ENCODE data around the gene PHF21A. TPM values are rescaled to one million over a fixed set of nuclear protein-coding genes. Genes with fewer than 3 reads are reported as not detected.

Gene PHF21A
- total RNA-seq, 1 experiment from 2014 or later = 8.2 TPM

DNA sequence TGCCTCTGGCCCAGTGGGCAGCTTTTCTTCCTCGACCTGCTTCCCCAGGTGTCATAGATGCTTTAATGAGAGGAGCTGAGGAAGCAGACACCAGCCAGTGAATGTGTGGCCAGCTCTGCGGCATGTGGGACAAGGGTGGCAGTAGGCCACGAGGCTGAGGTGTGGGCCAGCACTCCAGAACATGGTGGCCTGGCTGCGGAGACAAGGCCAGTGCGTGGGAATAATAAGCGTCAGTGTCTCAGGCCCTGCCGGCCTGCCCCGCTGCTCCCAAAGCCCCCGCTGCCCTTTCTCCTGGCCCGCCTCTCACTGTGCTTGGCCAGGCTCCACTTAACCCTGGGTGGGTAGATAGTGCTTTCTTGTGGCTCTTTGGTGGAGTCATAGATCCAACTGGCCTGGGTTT is 233.7 kb downstream of the PHF21A start:
- CTCF ChIA-PET = no interaction called here
- no TSS peak for BruUV-seq (replicated peaks)

DNA sequence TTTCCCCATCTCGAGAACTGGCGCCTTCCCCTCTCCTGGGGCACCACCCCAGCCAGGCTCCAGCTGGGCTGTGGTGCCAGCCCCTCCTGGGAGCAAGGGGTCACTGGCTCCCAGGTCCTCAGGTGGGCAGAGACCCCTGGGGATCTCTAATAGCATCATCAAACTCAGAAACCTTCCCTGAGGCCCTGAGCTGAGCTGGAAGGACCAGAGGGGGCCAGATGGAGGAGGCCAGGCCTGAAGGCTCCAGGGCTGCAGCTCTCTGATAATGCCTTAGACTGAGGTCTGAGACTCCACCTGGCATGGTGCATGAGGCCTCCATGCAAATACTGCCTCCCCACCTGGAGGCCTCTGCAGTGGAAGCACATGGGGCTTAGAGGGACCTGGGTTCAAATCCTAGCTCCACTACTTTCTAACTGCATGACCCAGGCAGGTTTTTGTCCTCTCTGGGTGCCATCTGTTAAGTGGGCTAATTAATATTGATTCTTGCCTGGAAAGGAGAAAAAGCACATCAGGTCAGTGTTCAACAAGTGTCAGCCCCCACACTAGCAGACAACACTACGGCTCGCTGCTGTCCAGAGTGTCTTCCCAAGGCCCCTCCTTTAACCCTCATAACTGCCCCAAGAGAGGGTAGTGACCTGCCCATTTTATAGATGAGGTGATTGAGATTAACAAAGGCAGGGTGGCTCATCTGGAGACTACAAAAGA is 234.3 kb downstream of the PHF21A start:
- Histone ChIP-seq H3K27me3 (ENCODE audit: low read length) (no peaks in the 10 kb centered on the region), H3K79me2 (ENCODE audit: low read length) (no peaks in the 10 kb centered on the region), H3K4me1 (ENCODE audit: insufficient read depth, low read length) (no peaks in the 10 kb centered on the region), H3K9ac (ENCODE audit: low read length) (no peak overlapping the region), H3K36me3 (ENCODE audit: low read depth, low read length) (peaks cover 2% of the 10 kb centered on the region; the same call in 1 of the 2 replicates), H3K9me2 (replicated peaks; ENCODE audit: low read length) (no peaks in the 10 kb centered on the region), H3F3A (ENCODE audit: low read length, unreplicated experiment) (no peaks in the 10 kb centered on the region), H3K4me3 (ENCODE audit: low read length) (no peak overlapping the region), H3K27ac (ENCODE audit: low read length) (no peak overlapping the region), H3K9me3 (ENCODE audit: low read length) (no peaks in the 10 kb centered on the region), H4K20me1 (ENCODE audit: low read length) (no peaks in the 10 kb centered on the region), H3K4me2 (ENCODE audit: low read length) (no peak overlapping the region), H2AFZ (ENCODE audit: low read length) (no peak overlapping the region)
- ChIA-PET POLR2A (ENCODE audit: unreplicated experiment) (no interaction called here), CTCF (no interaction called here)
- ATAC-seq = no peak
- intact Hi-C loops (cut with micrococcal nuclease) = no loop called here
- TF ChIP-seq, protein P1, sequence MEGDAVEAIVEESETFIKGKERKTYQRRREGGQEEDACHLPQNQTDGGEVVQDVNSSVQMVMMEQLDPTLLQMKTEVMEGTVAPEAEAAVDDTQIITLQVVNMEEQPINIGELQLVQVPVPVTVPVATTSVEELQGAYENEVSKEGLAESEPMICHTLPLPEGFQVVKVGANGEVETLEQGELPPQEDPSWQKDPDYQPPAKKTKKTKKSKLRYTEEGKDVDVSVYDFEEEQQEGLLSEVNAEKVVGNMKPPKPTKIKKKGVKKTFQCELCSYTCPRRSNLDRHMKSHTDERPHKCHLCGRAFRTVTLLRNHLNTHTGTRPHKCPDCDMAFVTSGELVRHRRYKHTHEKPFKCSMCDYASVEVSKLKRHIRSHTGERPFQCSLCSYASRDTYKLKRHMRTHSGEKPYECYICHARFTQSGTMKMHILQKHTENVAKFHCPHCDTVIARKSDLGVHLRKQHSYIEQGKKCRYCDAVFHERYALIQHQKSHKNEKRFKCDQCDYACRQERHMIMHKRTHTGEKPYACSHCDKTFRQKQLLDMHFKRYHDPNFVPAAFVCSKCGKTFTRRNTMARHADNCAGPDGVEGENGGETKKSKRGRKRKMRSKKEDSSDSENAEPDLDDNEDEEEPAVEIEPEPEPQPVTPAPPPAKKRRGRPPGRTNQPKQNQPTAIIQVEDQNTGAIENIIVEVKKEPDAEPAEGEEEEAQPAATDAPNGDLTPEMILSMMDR (conservative IDR thresholded peaks at IDR 0.05; ENCODE audit: low read depth, low read length) = no peak
- no TSS peak for BruUV-seq (replicated peaks)
- no peak for DNase-seq

More for the DNA sequence above, 233.7 kb downstream of the PHF21A start:
- H3K9me2 ChIP-seq (replicated peaks; ENCODE audit: low read length) = no peaks in the 10 kb centered on the region
- POLR2A ChIA-PET (ENCODE audit: unreplicated experiment) = no interaction called here
- no peak overlapping the region for H3K27ac ChIP-seq (ENCODE audit: low read length)
- no peaks in the 10 kb centered on the region for H3K9me3 ChIP-seq (ENCODE audit: low read length)
- no peak overlapping the region for H3K9ac ChIP-seq (ENCODE audit: low read length)
- no peak overlapping the region for H2AFZ ChIP-seq (ENCODE audit: low read length)
- no peak overlapping the region for H3K4me3 ChIP-seq (ENCODE audit: low read length)
- no peaks in the 10 kb centered on the region for H4K20me1 ChIP-seq (ENCODE audit: low read length)
- ATAC-seq = no peak
- no peaks in the 10 kb centered on the region for H3K36me3 ChIP-seq (ENCODE audit: low read depth, low read length)
- no peaks in the 10 kb centered on the region for H3K79me2 ChIP-seq (ENCODE audit: low read length)
- no peaks in the 10 kb centered on the region for H3F3A ChIP-seq (ENCODE audit: low read length, unreplicated experiment)
- H3K4me2 ChIP-seq (ENCODE audit: low read length) = no peak overlapping the region
- H3K4me1 ChIP-seq (ENCODE audit: insufficient read depth, low read length) = no peaks in the 10 kb centered on the region
- TF ChIP-seq EZH2 (IDR thresholded peaks at IDR 0.05; ENCODE audit: low read length, unreplicated experiment) (no peak), EZH2phosphoT487 (IDR thresholded peaks at IDR 0.05; ENCODE audit: borderline replicate concordance, low read length) (no peak)
- TF ChIP-seq, protein P1 (conservative IDR thresholded peaks at IDR 0.05; ENCODE audit: low read depth, low read length) = no peak
- intact Hi-C loops (cut with micrococcal nuclease) = no loop called here
- no peaks in the 10 kb centered on the region for H3K27me3 ChIP-seq (ENCODE audit: low read length)
- DNase-seq = no peak

DNA sequence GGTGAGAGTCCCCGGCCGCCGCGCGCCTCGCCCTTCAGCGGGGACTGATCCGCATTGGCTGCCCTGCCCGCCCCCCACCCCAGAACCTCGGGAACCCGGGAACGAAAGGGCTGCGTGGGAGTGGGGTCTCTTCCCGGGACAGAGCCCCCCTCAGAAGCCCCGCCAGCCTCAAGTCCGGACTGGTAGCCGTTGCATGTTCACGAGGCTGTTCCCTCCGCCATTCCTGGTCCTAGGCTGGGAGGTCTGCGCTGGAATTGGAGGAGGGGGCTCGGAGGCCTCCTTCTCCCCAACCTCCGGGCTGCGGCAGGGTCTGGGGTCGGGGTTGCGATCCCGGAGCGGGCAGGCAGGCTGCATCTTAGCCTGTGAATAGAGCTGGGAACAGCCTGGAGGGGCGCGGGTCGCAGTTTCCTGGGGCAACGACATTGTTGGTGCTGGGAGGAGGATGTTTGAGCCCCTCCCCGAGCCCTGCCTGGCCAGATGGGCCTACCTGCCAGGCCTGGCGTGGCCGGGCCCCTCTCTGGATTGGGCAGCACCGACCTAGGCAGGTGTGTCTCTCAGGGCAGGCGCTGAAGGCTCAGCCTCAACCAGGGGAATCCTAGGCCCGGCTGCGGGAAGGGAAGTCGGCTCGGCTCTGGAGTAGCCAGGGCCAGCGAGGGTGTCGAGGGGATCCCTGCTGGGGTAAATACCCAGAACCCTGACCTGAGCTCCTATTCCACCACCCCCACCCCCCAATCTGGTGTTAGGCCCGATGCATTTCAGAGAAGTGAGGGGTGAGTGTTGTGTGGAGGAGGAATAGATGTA is 235.1 kb downstream of the PHF21A start:
- no peaks in the 10 kb centered on the region for H3K4me1 ChIP-seq (ENCODE audit: insufficient read depth, low read length)
- no peaks in the 10 kb centered on the region for H3F3A ChIP-seq (ENCODE audit: low read length, unreplicated experiment)
- peak overlapping the region; percentile 63 for H3K4me3 ChIP-seq (ENCODE audit: low read length)
- no peaks in the 10 kb centered on the region for H3K79me2 ChIP-seq (ENCODE audit: low read length)
- H3K4me2 ChIP-seq (ENCODE audit: low read length) = peak overlapping the region; percentile 77
- TF ChIP-seq EZH2phosphoT487 (IDR thresholded peaks at IDR 0.05; ENCODE audit: borderline replicate concordance, low read length) = no peak
- no peak for TF ChIP-seq EZH2 (IDR thresholded peaks at IDR 0.05; ENCODE audit: low read length, unreplicated experiment)
- TF ChIP-seq, protein P1 (conservative IDR thresholded peaks at IDR 0.05; ENCODE audit: low read depth, low read length) = no peak
- no peak for ATAC-seq
- DNase-seq = no peak
- 0 out of 2 replicates have a peak overlapping the region, but pooled peaks have one; percentile 26 for H2AFZ ChIP-seq (ENCODE audit: low read length)
- H3K27ac ChIP-seq (ENCODE audit: low read length) = no peak overlapping the region
- H3K27me3 ChIP-seq (ENCODE audit: low read length) = no peaks in the 10 kb centered on the region
- 0 out of 2 replicates have a peak, but pooled peaks cover 3% of the 10 kb centered on the region for H4K20me1 ChIP-seq (ENCODE audit: low read length)
- intact Hi-C loops (cut with micrococcal nuclease) = no loop called here
- no peak overlapping the region for H3K9ac ChIP-seq (ENCODE audit: low read length)
- CTCF ChIA-PET = no interaction called here
- H3K36me3 ChIP-seq (ENCODE audit: low read depth, low read length) = peaks cover 7% of the 10 kb centered on the region; the same call in 1 of the 2 replicates
- H3K9me2 ChIP-seq (replicated peaks; ENCODE audit: low read length) = no peaks in the 10 kb centered on the region
- BruUV-seq (replicated peaks) = no TSS peak
- H3K9me3 ChIP-seq (ENCODE audit: low read length) = no peaks in the 10 kb centered on the region
- POLR2A ChIA-PET (ENCODE audit: unreplicated experiment) = no interaction called here
